Measurements from ENCODE around the gene GPC6.

GPC6 gene

DNA sequence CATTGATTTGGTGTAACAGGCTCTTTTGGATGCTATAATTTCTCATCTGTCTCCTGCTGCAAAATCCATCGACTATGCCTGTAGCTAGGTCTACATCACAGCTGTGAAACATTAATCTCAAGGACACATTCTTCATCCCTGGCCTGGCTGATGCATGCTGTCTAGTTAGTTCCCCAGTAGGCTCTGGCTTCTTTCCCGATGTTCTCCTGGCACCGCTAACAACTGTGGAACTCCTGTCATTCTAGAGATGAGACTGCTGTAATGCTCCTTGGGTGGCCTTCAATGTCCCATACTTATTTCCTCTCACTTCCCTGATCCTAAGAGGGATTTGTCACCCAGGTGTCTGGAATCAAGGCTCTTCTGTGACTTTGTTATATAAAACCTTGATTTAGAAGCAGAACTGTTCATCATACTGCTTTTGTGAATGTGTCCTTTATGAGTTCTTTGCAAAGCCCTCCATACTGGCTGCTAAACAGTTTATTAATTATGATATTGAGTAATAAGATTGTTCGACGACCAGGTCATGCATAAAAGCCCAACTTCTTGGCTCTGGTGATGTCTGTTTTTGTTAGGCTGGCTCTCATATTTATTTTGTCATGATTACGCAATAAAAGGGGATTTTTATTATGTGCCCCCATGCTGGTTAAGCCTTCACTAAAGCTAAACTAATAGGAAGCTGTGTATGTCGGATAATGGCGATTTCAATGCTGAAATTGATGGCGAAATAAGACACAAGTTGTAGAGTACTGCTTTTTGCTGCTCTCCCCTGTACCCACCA is 1025.4 kb downstream of the GPC6 start:
- Histone ChIP-seq H3K36me3 (ENCODE audit: insufficient read depth, low read length) (no peaks in the 10 kb centered on the region), H3K4me1 (ENCODE audit: insufficient read depth, low read length) (peaks cover 11% of the 10 kb centered on the region), H3K9me3 (ENCODE audit: control insufficient read depth, insufficient read depth, low read length) (no peaks in the 10 kb centered on the region), H3K9ac (ENCODE audit: low read depth, low read length) (no peak overlapping the region)

DNA sequence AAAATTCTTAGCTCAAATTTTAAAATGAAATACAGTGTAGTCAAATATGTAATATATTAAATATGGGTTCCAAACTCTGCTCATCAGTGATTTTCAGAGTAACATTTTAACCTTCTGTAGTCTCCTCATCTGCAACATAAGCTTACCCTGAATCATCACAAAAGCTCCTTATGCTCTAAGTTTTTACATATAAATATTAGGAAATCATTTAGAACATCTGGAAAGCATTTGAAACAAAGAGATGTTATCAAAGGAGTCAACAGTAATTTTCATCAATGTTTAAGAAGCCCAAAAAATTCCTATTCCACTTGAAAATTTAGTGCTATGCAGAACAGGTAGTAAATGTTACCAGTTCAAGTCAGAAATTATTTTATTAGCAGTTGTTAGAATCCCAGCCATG is 1028.1 kb downstream of the GPC6 start:
- H3K36me3 ChIP-seq (ENCODE audit: insufficient read depth, low read length): no peaks in the 10 kb centered on the region
- H3K4me1 ChIP-seq (ENCODE audit: insufficient read depth, low read length): no peaks in the 10 kb centered on the region
- no peak overlapping the region for H3K9ac ChIP-seq (ENCODE audit: low read depth, low read length)
- H3K9me3 ChIP-seq (ENCODE audit: control insufficient read depth, insufficient read depth, low read length): no peaks in the 10 kb centered on the region

DNA sequence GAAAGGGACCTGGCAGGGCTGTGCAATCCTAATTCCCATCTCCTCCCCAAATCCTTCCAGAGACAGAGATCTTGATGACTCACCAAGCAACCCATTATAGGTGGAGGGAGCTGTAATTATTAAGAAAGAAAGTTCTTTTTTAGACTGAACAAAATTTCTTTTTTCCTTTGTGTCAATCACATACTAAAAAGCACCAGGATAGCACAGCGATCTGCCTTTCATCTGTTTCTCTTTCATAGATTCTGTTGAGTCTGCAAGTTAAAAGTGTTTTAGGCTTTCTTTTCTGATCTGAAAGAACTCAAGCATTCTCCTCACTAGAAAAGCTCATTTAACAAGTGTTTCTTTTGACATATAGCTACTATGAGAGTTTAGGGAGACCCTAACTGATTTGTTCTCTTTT is 1030.1 kb downstream of the GPC6 start:
- Histone ChIP-seq H3K9me3 (ENCODE audit: control insufficient read depth, insufficient read depth, low read length) (no peaks in the 10 kb centered on the region), H3K36me3 (ENCODE audit: insufficient read depth, low read length) (no peaks in the 10 kb centered on the region), H3K4me1 (ENCODE audit: insufficient read depth, low read length) (no peaks in the 10 kb centered on the region), H3K9ac (ENCODE audit: low read depth, low read length) (no peak overlapping the region)

DNA sequence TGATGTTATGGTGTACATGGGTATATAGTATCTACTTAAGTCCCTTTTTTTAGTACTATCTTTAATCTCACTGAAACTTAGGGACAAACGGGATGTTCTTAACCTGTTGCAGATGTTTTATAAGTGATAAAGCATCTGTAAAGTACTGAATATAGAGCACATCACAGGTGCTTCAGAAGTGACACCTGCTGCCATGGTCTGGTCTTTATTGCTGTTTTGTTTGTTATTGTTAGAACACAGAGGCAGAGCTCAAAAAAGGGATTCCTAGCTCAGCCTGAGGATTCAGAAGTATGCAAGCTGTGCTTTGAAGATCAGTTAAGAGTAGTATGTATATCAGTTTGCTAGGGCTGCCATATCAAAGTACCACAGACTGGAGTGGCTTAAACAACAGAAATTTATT is 1033.4 kb downstream of the GPC6 start:
- H3K36me3 ChIP-seq (ENCODE audit: insufficient read depth, low read length): no peaks in the 10 kb centered on the region
- no peaks in the 10 kb centered on the region for H3K4me1 ChIP-seq (ENCODE audit: insufficient read depth, low read length)
- H3K9ac ChIP-seq (ENCODE audit: low read depth, low read length): no peak overlapping the region
- H3K9me3 ChIP-seq (ENCODE audit: control insufficient read depth, insufficient read depth, low read length): no peaks in the 10 kb centered on the region

GRCh38 chr13:94261163-94261562 is 1034.6 kb downstream of the GPC6 start:
- H3K4me1 ChIP-seq (ENCODE audit: insufficient read depth, low read length): no peaks in the 10 kb centered on the region
- H3K9me3 ChIP-seq (ENCODE audit: control insufficient read depth, insufficient read depth, low read length): no peaks in the 10 kb centered on the region
- H3K36me3 ChIP-seq (ENCODE audit: insufficient read depth, low read length): no peaks in the 10 kb centered on the region
- no peak overlapping the region for H3K9ac ChIP-seq (ENCODE audit: low read depth, low read length)

DNA sequence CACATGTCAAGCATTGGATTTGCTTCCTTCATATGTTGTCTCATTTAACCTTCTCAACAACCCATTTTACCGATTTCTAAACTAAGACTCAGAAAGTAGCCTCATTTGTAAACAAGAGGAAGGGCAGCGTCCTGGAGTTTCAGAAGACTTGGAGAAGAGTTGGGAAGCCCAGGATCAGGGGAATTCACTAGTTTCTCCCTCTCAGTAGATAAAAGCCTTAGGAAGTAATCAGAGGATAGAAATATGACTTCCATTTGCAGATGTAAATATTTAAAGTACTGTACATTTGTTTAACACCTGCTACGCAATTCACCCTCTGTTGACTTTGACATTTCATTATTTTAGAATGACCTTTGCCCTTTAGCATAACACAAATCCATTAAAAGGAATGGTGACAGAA is 1036.4 kb downstream of the GPC6 start:
- Histone ChIP-seq H3K9ac (ENCODE audit: low read depth, low read length) (no peak overlapping the region), H3K36me3 (ENCODE audit: insufficient read depth, low read length) (no peaks in the 10 kb centered on the region), H3K4me1 (ENCODE audit: insufficient read depth, low read length) (no peaks in the 10 kb centered on the region), H3K9me3 (ENCODE audit: control insufficient read depth, insufficient read depth, low read length) (no peaks in the 10 kb centered on the region)

- Histone ChIP-seq H3K4me1 (ENCODE audit: insufficient read depth, low read length) (no peaks in the 10 kb centered on the region), H3K9me3 (ENCODE audit: control insufficient read depth, insufficient read depth, low read length) (no peaks in the 10 kb centered on the region), H3K36me3 (ENCODE audit: insufficient read depth, low read length) (no peaks in the 10 kb centered on the region), H3K9ac (ENCODE audit: low read depth, low read length) (no peak overlapping the region)
These were observed 1041.2 kb downstream of the GPC6 start for GRCh38 chr13:94267581-94268366.

DNA sequence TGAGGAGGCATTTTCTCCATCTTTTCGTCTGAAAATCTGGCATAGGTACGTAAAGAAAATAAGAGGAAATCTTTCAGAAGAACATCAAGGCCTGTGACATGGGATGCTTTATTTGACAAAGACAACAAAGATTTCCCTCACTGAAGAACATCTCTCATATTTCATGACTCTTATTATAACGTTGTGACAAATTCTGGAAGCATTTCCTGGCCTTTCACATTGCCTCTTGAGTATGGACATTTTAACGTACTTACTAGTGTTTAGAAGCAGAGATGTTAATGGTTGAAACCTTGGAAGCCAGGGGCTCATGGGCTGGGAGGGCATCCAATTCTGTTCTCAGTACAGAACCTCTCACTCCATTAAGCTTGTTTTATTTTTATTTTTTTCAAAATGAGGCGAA is 1042.1 kb downstream of the GPC6 start:
- H3K4me1 ChIP-seq (ENCODE audit: insufficient read depth, low read length): no peaks in the 10 kb centered on the region
- H3K36me3 ChIP-seq (ENCODE audit: insufficient read depth, low read length): no peaks in the 10 kb centered on the region
- no peaks in the 10 kb centered on the region for H3K9me3 ChIP-seq (ENCODE audit: control insufficient read depth, insufficient read depth, low read length)
- no peak overlapping the region for H3K9ac ChIP-seq (ENCODE audit: low read depth, low read length)

DNA sequence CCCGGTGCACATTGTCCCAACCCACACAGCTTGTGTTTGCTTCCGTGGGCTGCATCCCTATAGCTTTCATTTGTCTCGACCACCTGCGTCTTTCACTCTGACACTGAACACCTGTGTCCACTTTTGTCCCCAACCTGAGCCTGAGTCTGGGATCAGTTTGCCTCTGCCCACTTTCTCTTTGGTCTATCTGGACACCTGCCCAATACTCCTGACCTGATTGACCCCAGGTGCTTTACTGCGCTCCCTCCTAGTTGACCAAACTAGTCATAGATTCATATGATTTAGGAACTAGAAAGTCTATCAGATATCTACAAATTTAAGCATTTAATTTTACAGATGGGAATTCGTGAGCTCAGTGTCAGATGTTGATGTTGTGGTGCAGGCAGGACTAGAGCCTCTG is 1043.0 kb downstream of the GPC6 start:
- Histone ChIP-seq H3K9ac (ENCODE audit: low read depth, low read length) (no peak overlapping the region), H3K4me1 (ENCODE audit: insufficient read depth, low read length) (no peaks in the 10 kb centered on the region), H3K36me3 (ENCODE audit: insufficient read depth, low read length) (no peaks in the 10 kb centered on the region), H3K9me3 (ENCODE audit: control insufficient read depth, insufficient read depth, low read length) (no peaks in the 10 kb centered on the region)

- Histone ChIP-seq H3K9me3 (ENCODE audit: control insufficient read depth, insufficient read depth, low read length) (no peaks in the 10 kb centered on the region), H3K4me1 (ENCODE audit: insufficient read depth, low read length) (no peaks in the 10 kb centered on the region), H3K9ac (ENCODE audit: low read depth, low read length) (no peak overlapping the region), H3K36me3 (ENCODE audit: insufficient read depth, low read length) (no peaks in the 10 kb centered on the region)
These were observed 1043.9 kb downstream of the GPC6 start for GRCh38 chr13:94270556-94270955.

DNA sequence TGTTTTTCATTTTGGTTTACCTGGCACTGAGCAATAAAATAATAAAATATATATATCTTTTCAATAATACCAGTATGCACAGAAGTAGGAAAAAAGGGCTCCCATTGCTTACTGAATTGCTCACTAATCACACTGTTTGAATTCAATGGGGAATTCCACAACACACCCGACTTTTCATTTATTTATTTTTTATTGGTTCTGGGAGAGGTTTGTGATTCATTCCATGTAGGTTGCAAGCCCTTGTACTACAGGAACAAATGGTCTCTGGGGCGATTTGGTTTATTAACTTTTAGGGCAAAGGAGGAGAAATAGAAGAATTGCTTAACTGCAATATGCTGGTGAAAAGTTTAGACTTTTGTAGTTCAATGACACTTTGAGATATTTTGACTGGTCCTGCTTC is 1045.4 kb downstream of the GPC6 start:
- H3K36me3 ChIP-seq (ENCODE audit: insufficient read depth, low read length): no peaks in the 10 kb centered on the region
- no peaks in the 10 kb centered on the region for H3K9me3 ChIP-seq (ENCODE audit: control insufficient read depth, insufficient read depth, low read length)
- no peaks in the 10 kb centered on the region for H3K4me1 ChIP-seq (ENCODE audit: insufficient read depth, low read length)
- H3K9ac ChIP-seq (ENCODE audit: low read depth, low read length): no peak overlapping the region

DNA sequence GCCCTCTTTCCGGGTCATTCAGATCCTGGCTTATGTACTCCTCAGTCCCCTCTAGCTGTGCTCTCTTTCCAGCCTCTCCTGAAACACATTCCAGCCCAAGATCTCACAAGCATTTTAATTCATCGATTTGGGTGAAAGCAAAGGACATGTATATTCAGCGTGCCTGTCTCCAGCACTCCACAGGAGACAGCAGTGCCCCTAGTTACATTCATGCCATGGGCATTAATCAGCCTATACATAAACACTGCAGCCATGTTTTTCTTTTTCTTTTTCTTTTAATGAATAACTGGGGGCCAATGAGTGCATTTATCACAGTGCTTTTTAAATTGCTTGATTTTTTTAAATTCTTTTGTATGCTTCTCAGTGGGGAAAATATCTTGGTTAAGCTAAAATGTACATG is 1053.7 kb downstream of the GPC6 start:
- H3K9ac ChIP-seq (ENCODE audit: low read depth, low read length): no peak overlapping the region
- H3K36me3 ChIP-seq (ENCODE audit: insufficient read depth, low read length): no peaks in the 10 kb centered on the region
- H3K4me1 ChIP-seq (ENCODE audit: insufficient read depth, low read length): no peaks in the 10 kb centered on the region
- H3K9me3 ChIP-seq (ENCODE audit: control insufficient read depth, insufficient read depth, low read length): no peaks in the 10 kb centered on the region

GRCh38 chr13:94280845-94281244 is 1054.2 kb downstream of the GPC6 start:
- Histone ChIP-seq H3K4me1 (ENCODE audit: insufficient read depth, low read length) (no peaks in the 10 kb centered on the region), H3K36me3 (ENCODE audit: insufficient read depth, low read length) (no peaks in the 10 kb centered on the region), H3K9me3 (ENCODE audit: control insufficient read depth, insufficient read depth, low read length) (no peaks in the 10 kb centered on the region), H3K9ac (ENCODE audit: low read depth, low read length) (no peak overlapping the region)

- no peaks in the 10 kb centered on the region for H3K36me3 ChIP-seq (ENCODE audit: insufficient read depth, low read length)
- no peaks in the 10 kb centered on the region for H3K4me1 ChIP-seq (ENCODE audit: insufficient read depth, low read length)
- H3K9ac ChIP-seq (ENCODE audit: low read depth, low read length): no peak overlapping the region
- no peaks in the 10 kb centered on the region for H3K9me3 ChIP-seq (ENCODE audit: control insufficient read depth, insufficient read depth, low read length)
These were observed 1060.0 kb downstream of the GPC6 start for GRCh38 chr13:94286581-94286980.

GRCh38 chr13:94291631-94292322 is 1065.2 kb downstream of the GPC6 start:
- H3K4me1 ChIP-seq (ENCODE audit: insufficient read depth, low read length): no peaks in the 10 kb centered on the region
- H3K9ac ChIP-seq (ENCODE audit: low read depth, low read length): no peak overlapping the region
- no peaks in the 10 kb centered on the region for H3K9me3 ChIP-seq (ENCODE audit: control insufficient read depth, insufficient read depth, low read length)
- H3K36me3 ChIP-seq (ENCODE audit: insufficient read depth, low read length): no peaks in the 10 kb centered on the region
